Stimulated activated CD4-positive, alpha-beta T cell treated with anti-CD3 and anti-CD28 coated beads, Interleukin-2, amount 100 ng/mL, for 24 hours (primary cell): ENCODE results near the gene SOX5.
"Not testable (repeated sequence)": the region's sequence is repeated elsewhere in the genome, so short reads cannot be mapped to it uniquely, and the experiment has no call there.

Experiments used
- DNase-seq, 2 donors: peaks; one replicate each; pipeline ENCODE4 v3.0.0-alpha.2; 2020

SOX5 gene

GRCh38 chr12:23751641-23752040 lies 197.8 kb downstream of the SOX5 start:
- no peak for DNase-seq

- DNase-seq = no peak
Observed at GRCh38 chr12:23750923-23751322, 198.5 kb downstream of the SOX5 start.

- DNase-seq = no peak
Observed at GRCh38 chr12:23744696-23745095, 204.8 kb downstream of the SOX5 start.

- no peak for DNase-seq
Observed at GRCh38 chr12:23742574-23742973, 206.9 kb downstream of the SOX5 start.

- DNase-seq = no peak
Observed at GRCh38 chr12:23731493-23731892, 218.0 kb downstream of the SOX5 start.

GRCh38 chr12:23731035-23731434 lies 218.4 kb downstream of the SOX5 start:
- DNase-seq = no peak

GRCh38 chr12:23729359-23729758 lies 220.1 kb downstream of the SOX5 start:
- DNase-seq = no peak

GRCh38 chr12:23726646-23727045 lies 222.8 kb downstream of the SOX5 start:
- no peak for DNase-seq

GRCh38 chr12:23722655-23723054 lies 226.8 kb downstream of the SOX5 start:
- no peak for DNase-seq

- no peak for DNase-seq
Observed at GRCh38 chr12:23721268-23721667, 228.2 kb downstream of the SOX5 start.

- DNase-seq = no peak
Observed at GRCh38 chr12:23719493-23719892, 230.0 kb downstream of the SOX5 start.

GRCh38 chr12:23710361-23710760 lies 239.1 kb downstream of the SOX5 start:
- DNase-seq = not testable (repeated sequence)

- DNase-seq = no peak
Observed at GRCh38 chr12:23708185-23708837, 241.2 kb downstream of the SOX5 start.

- no peak for DNase-seq
Observed at GRCh38 chr12:23707270-23707669, 242.2 kb downstream of the SOX5 start.

GRCh38 chr12:23704992-23705943 lies 244.2 kb downstream of the SOX5 start:
- no peak for DNase-seq

GRCh38 chr12:23703051-23703450 lies 246.4 kb downstream of the SOX5 start:
- no peak for DNase-seq

- DNase-seq = no peak
Observed at GRCh38 chr12:23699031-23699430, 250.4 kb downstream of the SOX5 start.

- no peak for DNase-seq
Observed at GRCh38 chr12:23694920-23695319, 254.6 kb downstream of the SOX5 start.

GRCh38 chr12:23694307-23694706 lies 255.2 kb downstream of the SOX5 start:
- DNase-seq = no peak

- DNase-seq = no peak
Observed at GRCh38 chr12:23687947-23688346, 261.5 kb downstream of the SOX5 start.

- DNase-seq = no peak
Observed at GRCh38 chr12:23686095-23686494, 263.4 kb downstream of the SOX5 start.

- DNase-seq = no peak
Observed at GRCh38 chr12:23684121-23684520, 265.3 kb downstream of the SOX5 start.

- no peak for DNase-seq
Observed at GRCh38 chr12:23681237-23681636, 268.2 kb downstream of the SOX5 start.

- DNase-seq = no peak
Observed at GRCh38 chr12:23674064-23674463, 275.4 kb downstream of the SOX5 start.
